Middle frontal gyrus (tissue), 1 donor: Measurements from ENCODE around the gene ADGRG7.
A peak's percentile ranks its signal among the peaks of the same experiment; 100 is the strongest.
"Not testable (repeated sequence)": the region's sequence is repeated elsewhere in the genome, so short reads cannot be mapped to it uniquely, and the experiment has no call there.

Experiments
- DNase-seq: peaks from one replicate; pipeline ENCODE4 v3.0.0-alpha.2; 2015; ENCODE audit warnings: low spot score; ENCODE audit errors: extremely low spot score

ADGRG7 gene, protein sequence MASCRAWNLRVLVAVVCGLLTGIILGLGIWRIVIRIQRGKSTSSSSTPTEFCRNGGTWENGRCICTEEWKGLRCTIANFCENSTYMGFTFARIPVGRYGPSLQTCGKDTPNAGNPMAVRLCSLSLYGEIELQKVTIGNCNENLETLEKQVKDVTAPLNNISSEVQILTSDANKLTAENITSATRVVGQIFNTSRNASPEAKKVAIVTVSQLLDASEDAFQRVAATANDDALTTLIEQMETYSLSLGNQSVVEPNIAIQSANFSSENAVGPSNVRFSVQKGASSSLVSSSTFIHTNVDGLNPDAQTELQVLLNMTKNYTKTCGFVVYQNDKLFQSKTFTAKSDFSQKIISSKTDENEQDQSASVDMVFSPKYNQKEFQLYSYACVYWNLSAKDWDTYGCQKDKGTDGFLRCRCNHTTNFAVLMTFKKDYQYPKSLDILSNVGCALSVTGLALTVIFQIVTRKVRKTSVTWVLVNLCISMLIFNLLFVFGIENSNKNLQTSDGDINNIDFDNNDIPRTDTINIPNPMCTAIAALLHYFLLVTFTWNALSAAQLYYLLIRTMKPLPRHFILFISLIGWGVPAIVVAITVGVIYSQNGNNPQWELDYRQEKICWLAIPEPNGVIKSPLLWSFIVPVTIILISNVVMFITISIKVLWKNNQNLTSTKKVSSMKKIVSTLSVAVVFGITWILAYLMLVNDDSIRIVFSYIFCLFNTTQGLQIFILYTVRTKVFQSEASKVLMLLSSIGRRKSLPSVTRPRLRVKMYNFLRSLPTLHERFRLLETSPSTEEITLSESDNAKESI

GRCh38 chr3:100609305-100609704, at the start of gene ADGRG7:
TSS of gene ADGRG7 (plus strand) at chr3:100609601. CDS start at chr3:100609857, 256 bp downstream.
- DNase-seq, result no peak

DNA sequence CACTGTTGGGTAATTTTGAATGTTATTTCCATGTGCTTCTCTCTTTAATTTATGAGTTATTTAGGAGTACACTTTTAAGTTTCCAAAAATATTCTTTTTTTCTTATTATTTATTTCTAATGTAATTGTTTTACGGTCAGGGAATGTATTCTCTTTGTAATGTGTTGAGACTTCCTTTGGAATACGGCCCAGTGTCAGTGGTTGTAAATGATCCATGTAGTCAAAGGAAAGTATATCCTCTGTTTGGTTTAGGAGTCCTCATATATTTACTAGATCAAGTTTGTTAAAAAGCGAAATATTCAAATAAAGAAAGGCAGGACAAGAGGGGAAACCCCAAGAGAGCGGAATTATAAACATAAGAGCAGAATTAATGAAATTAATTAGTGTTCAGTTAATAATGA, 49.0 kb upstream of the ADGRG7 start:
- no peak for DNase-seq

DNA sequence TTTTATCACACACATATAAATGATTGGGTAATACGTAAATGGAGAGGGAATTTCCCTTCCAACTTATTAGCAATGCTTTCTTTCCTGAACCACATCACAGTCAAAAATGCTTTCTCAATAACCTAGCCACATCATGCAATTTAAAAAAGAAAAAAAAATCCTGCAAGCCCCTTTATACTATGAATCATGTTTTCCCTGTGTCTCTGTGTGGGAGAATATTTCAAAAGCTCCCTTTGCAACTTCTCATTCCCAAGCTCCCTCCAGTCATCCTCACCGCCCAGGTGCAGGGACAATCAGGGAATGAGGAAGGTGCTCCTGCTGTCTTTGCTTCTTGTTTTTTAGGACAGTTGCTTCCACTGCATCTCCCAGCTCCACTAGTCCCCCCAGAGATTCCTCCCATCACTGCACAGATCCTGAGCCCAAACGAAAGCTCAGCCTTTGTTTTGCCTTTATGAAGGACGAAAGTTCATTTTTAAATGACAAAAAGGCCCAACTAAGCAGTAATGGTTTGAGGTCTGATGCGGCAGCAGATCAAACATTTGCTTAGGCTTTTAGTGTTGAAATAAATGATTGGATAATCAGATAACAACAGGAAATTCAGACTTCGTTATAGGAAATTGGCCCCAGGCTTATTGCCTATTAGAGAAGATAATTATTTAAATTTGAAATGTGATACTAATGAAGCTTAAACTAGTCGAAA, 47.8 kb upstream of the ADGRG7 start:
- DNase-seq, result no peak

DNA sequence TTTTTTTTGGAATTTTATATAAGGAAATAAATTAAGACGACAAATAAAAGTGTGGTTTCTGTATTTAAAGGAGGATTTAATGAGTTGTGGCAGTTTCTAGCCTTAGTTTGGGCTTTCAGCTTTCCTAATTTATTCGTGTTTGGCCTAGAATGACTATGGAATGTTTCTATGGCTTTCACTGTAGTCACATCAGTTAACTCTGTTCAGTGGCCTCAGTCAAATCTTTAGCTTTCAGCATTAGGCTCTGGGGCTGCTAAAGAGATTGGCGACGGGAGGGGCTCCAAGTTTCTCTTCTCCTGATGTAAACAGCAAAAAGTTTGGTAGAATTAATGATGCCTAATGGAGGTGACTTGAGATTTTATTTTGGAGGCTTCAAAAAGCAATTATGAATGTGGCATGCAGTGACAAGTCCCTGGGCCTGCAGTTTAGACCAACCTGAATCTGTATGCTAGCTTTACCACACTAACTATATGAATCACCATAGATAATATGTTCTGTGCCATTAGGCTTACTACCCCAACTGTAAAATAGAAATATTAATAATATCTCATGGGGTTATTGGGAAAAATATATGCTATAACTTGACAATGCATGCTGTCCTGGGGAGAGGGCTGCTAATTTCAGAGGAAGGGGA, 47.1 kb upstream of the ADGRG7 start:
- no peak for DNase-seq

DNA sequence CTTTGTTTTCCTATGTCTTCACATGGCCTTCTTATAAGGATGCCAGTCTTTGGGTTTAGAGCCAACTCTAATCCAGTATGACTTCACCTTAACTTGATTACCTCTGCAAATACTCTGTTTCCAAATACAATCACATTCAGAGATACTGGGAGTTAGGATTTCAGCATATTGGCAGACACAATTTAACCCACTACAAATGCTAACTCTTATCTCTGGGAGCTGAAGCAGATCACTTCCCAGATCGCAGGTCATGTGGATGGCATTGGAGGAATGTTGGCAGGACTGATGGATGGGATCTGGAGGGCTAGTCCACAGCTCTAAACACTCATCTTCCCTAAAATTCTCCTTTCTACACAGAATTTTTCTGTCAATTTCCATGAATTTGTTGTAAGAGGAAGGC, 46.2 kb upstream of the ADGRG7 start:
- no peak for DNase-seq

GRCh38 chr3:100563652-100564211, 45.7 kb upstream of the ADGRG7 start:
- DNase-seq, result no peak

- DNase-seq, result no peak
These were observed 38.6 kb upstream of the ADGRG7 start for GRCh38 chr3:100570811-100571210.

- DNase-seq, result no peak
These were observed 34.9 kb upstream of the ADGRG7 start for GRCh38 chr3:100574536-100574935.

DNA sequence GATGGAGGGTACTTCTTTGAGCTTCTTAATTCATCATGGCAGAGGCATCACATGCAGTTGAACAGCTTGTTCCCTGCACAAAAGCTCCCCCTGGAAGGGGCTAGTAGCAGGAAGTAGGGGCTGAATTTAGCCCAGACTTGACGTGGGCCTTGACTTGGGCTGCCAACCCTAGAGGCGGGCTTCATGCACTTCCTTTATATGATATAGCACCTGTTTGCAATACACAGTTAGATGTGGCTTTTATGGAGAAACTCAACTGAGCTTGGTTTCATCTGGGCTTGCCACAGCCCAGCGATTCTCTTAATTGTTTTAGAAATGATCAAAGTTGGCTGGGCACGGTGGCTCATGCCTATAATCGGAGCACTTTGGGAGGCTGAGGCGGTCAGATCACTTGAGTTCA, 33.7 kb upstream of the ADGRG7 start:
- no peak for DNase-seq

- no peak for DNase-seq
These were observed 31.9 kb upstream of the ADGRG7 start for GRCh38 chr3:100577382-100578008.

DNA sequence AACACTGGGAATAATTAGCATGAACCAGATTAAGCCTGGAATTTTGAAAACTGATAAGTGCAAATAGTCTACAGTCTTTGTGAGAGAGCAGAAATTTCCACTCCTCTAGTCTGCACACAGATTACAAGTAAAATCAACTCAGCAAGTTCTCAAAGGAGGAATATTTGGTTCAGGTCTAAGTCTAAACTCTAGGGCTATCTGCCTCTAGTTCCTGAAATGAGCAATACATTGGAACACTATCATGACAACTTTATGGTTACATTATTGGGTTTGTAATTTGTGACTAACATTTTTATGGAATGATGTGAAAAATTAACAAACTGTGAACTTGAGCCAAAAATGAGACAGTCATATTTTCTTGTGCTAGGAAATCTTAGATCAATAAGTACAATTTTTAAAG, 30.8 kb upstream of the ADGRG7 start:
- no peak for DNase-seq

- no peak for DNase-seq
These were observed 29.3 kb upstream of the ADGRG7 start for GRCh38 chr3:100580147-100580546.

GRCh38 chr3:100581650-100582049, 27.8 kb upstream of the ADGRG7 start:
- no peak for DNase-seq

DNA sequence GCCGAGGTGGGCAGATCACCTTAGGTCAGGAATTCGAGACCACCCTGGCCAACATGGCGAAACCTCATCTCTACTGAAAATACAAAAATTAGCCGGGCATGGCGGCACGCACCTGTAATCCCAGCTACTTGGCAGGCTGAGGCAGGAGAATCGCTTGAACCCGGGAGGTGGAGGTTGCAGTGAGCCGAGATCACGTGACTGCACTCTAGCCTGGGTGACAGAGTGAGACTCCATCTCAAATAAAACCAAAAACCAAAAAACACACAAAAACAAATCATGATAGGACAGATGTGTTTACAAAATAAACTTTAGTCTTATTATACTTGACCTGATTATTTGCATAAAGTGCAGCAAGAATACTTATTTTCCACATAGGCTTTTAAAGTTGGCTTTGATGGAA, 27.2 kb upstream of the ADGRG7 start:
- DNase-seq, result not testable (repeated sequence)

DNA sequence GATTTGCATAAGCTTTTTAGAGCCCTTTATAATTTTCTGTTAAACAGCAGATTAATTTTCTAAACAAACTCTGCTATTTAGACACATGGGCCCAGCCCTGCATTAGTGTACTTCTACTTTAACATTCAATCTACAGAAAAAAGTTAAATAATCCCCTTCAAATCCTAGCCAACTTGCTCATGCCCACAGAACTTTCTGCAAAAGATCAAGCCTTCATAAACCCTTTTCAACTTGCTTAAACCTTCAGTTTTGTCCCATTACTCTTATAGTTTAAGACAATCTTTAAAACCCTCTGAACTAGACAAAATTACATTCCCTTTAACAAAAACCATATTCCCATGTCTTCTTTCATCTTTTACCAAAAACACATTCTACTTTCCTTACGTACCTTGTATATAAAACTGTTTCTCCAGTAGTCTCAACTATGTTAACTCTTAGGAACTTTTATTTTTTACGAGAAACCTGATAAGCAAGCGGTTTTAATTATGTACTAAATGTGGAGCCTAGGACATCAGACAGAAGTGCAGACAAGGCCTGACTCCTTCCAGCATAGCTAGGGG, 25.2 kb upstream of the ADGRG7 start:
- no peak for DNase-seq

- DNase-seq, result no peak
These were observed 22.6 kb upstream of the ADGRG7 start for GRCh38 chr3:100586832-100587231.

- no peak for DNase-seq
These were observed 21.1 kb upstream of the ADGRG7 start for GRCh38 chr3:100588251-100588650.

DNA sequence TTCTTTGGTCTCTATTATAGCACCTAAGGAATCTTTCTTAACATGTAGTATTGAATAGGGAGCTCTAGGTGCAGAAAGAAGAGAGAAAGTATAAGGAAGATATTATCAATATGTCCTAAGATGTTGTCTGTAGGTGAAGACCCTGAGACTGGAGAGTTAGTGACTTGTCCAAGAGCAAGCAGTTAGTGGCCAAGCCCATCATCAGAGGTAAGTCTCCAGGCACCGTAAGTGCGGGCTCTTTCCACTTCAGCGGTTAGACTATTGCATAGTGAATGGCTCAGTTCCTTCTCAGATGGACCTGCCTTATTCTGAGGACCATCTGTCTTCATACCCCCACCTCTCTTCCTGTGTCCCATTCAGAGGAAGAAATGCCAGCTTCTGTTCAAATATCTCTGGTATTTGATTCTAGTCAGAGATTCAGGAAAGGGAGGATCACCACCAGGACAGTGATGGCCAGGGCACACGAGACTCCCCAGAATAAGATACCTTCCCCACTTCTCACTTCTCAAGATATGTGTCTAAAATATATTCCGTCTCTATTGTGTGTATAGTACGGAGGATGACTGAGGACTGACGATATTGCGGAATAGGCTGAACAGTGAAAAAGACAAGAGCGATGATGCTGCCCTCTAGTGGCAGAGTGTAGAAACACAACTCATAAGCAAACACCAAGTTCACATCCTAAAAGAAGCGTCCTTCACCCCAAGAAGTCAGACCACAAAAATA, 19.1 kb upstream of the ADGRG7 start:
- DNase-seq, result peak; percentile 56

- no peak for DNase-seq
These were observed 18.6 kb upstream of the ADGRG7 start for GRCh38 chr3:100590840-100591147.

- no peak for DNase-seq
These were observed 18.0 kb upstream of the ADGRG7 start for GRCh38 chr3:100591411-100591810.
